H1 (cell line): ENCODE results near the gene CHRDL2. TPM values are rescaled to one million over a fixed set of nuclear protein-coding genes. Genes with fewer than 3 reads are reported as not detected.

Experiments
- CTCF ChIA-PET: fragments of 300-600 bp; sonication (Branson Sonifier 250); formaldehyde crosslinking; loops from one replicate; lab custom pipeline; 2021; ENCODE audit not compliant: partially characterized antibody; lab: Charles Lee
- POLR2A ChIA-PET: fragments of 300-600 bp; sonication (Branson Sonifier 250); formaldehyde crosslinking; loops from one replicate; lab custom pipeline; 2021; ENCODE audit warnings: inconsistent platforms; ENCODE audit not compliant: partially characterized antibody; lab: Charles Lee
- DNase-seq, 2 experiments: peaks; one replicate each; pipeline versions ENCODE4 v3.0.0 to v3.0.0-alpha.2; 2010 to 2022; ENCODE audit warnings: low spot score in 2 of 2, low read depth in 1 of 2, mixed read lengths in 1 of 2
- FAIRE-seq: peaks from 2 replicates; lab custom pipeline; 2011; peaks lifted over from hg19 to GRCh38; lab: Jason Lieb, UNC
- H2AFZ ChIP-seq: 2 replicates; pipeline ENCODE4 v1.8.1; 2012; ENCODE audit warnings: low read length, inconsistent platforms
- H2AK5ac ChIP-seq: 2 replicates; pipeline ENCODE4 v1.6.1; 2013; ENCODE audit warnings: low read depth, low read length
- H2BK120ac ChIP-seq: replicated peaks from 2 replicates; pipeline ENCODE3; 2013; ENCODE audit warnings: low read depth, low read length, inconsistent platforms
- H2BK12ac ChIP-seq: 2 replicates; pipeline ENCODE4 v1.6.1; 2013; ENCODE audit warnings: low read depth, low read length
- H2BK15ac ChIP-seq: 2 replicates; pipeline ENCODE4 v1.6.1; 2013; ENCODE audit warnings: low read length
- H2BK20ac ChIP-seq: 2 replicates; pipeline ENCODE4 v1.6.1; 2013; ENCODE audit warnings: low read length
- H2BK5ac ChIP-seq: 2 replicates; pipeline ENCODE4 v1.6.1; 2013; ENCODE audit warnings: low read depth, low read length
- H3K14ac ChIP-seq: 2 replicates; pipeline ENCODE4 v1.6.1; 2013; ENCODE audit warnings: inconsistent platforms; ENCODE audit not compliant: insufficient read length
- H3K18ac ChIP-seq: 2 replicates; pipeline ENCODE4 v1.6.1; 2013; ENCODE audit warnings: low read length; ENCODE audit errors: extremely low read depth
- H3K23ac ChIP-seq: 2 replicates; pipeline ENCODE4 v1.6.1; 2013; ENCODE audit warnings: inconsistent platforms; ENCODE audit not compliant: insufficient read length
- H3K23me2 ChIP-seq: 2 replicates; pipeline ENCODE4 v1.6.1; 2013; ENCODE audit warnings: low read depth, low read length
- H3K27ac ChIP-seq: 2 replicates; pipeline ENCODE4 v1.6.1; 2011; ENCODE audit warnings: low read depth, low read length, inconsistent platforms
- H3K27me3 ChIP-seq, 4 experiments: replicated peaks in 1 of 4; 1 replicate in 1 of 4; 2 replicates in 3 of 4; pipeline versions ENCODE4 v1.6.1 to v1.8.1; 2011 to 2013; ENCODE audit warnings: low read length in 3 of 4, mild to moderate bottlenecking in 3 of 4, inconsistent platforms in 2 of 4, mixed read lengths in 2 of 4, moderate library complexity in 1 of 4; ENCODE audit not compliant: control insufficient read depth in 3 of 4, insufficient read depth in 3 of 4; ENCODE audit errors: extremely low read depth in 1 of 4
- H3K36me3 ChIP-seq, 4 experiments: 2 replicates each; pipeline versions ENCODE4 v1.6.1 to v1.8.1; 2011 to 2013; ENCODE audit warnings: mild to moderate bottlenecking in 4 of 4, low read length in 3 of 4, moderate library complexity in 2 of 4, control low read depth in 1 of 4, inconsistent platforms in 1 of 4; ENCODE audit not compliant: insufficient read depth in 4 of 4, control insufficient read depth in 2 of 4
- H3K4ac ChIP-seq: replicated peaks from 2 replicates; pipeline ENCODE3; 2013; ENCODE audit warnings: low read length, low read depth, mixed read lengths, inconsistent platforms; ENCODE audit not compliant: insufficient read length
- H3K4me1 ChIP-seq, 4 experiments: replicated peaks in 1 of 4; 1 replicate in 1 of 4; 2 replicates in 3 of 4; pipeline versions ENCODE4 v1.6.1 to v1.8.1; 2011 to 2013; ENCODE audit warnings: low read length in 3 of 4, inconsistent platforms in 2 of 4, mixed read lengths in 1 of 4; ENCODE audit not compliant: insufficient read depth in 4 of 4, control insufficient read depth in 3 of 4
- H3K4me2 ChIP-seq, 2 experiments: 2 replicates each; pipeline versions ENCODE4 v1.6.1 to v1.8.1; 2011 to 2013; ENCODE audit warnings: low read depth in 2 of 2, low read length in 2 of 2, control low read depth in 1 of 2, inconsistent platforms in 1 of 2, mild to moderate bottlenecking in 1 of 2; ENCODE audit not compliant: insufficient read depth in 1 of 2
- H3K4me3 ChIP-seq, 4 experiments: fragments of 200-600, 300-600 bp in 1 of 4; sonication (generic), shearing (Covaris generic), sonication (Bioruptor Twin) in 1 of 4; 2 replicates each; pipeline versions ENCODE4 v1.5.1 to v1.8.1; 2011 to 2016; ENCODE audit warnings: low read length in 4 of 4, low read depth in 3 of 4, control low read depth in 2 of 4, inconsistent platforms in 2 of 4, mild to moderate bottlenecking in 2 of 4, mixed read lengths in 1 of 4, moderate library complexity in 1 of 4; ENCODE audit not compliant: insufficient read depth in 2 of 4; ENCODE audit errors: extremely low read depth in 1 of 4
- H3K56ac ChIP-seq: replicated peaks from 2 replicates; pipeline ENCODE3; 2013; ENCODE audit warnings: low read depth, mild to moderate bottlenecking, mixed read lengths, low read length, inconsistent platforms; ENCODE audit not compliant: insufficient read length
- H3K79me1 ChIP-seq: 2 replicates; pipeline ENCODE4 v1.6.1; 2013; ENCODE audit warnings: low read depth, low read length, control low read depth
- H3K79me2 ChIP-seq, 2 experiments: 2 replicates each; pipeline versions ENCODE4 v1.6.1 to v1.8.1; 2012 to 2013; ENCODE audit warnings: low read length in 2 of 2, mild to moderate bottlenecking in 2 of 2, inconsistent platforms in 1 of 2; ENCODE audit not compliant: insufficient read depth in 2 of 2, control insufficient read depth in 1 of 2
- H3K9ac ChIP-seq, 4 experiments: replicated peaks in 1 of 4; 1 replicate in 1 of 4; 2 replicates in 3 of 4; pipeline versions ENCODE4 v1.6.1 to v1.8.1; 2011 to 2013; ENCODE audit warnings: low read depth in 3 of 4, low read length in 3 of 4, control low read depth in 2 of 4, mild to moderate bottlenecking in 2 of 4, moderate library complexity in 2 of 4, inconsistent platforms in 1 of 4; ENCODE audit errors: extremely low read depth in 1 of 4
- H3K9me3 ChIP-seq, 2 experiments: 2 replicates each; pipeline versions ENCODE4 v1.6.1 to v1.8.1; 2012 to 2013; ENCODE audit warnings: mild to moderate bottlenecking in 2 of 2, moderate library complexity in 2 of 2, control low read depth in 1 of 2, inconsistent platforms in 1 of 2, low read depth in 1 of 2, low read length in 1 of 2, mixed read lengths in 1 of 2; ENCODE audit not compliant: insufficient read depth in 2 of 2
- H4K20me1 ChIP-seq, 2 experiments: replicated peaks in 1 of 2; 2 replicates each; pipeline versions ENCODE3 to v1.8.1; 2011 to 2013; ENCODE audit warnings: inconsistent platforms in 2 of 2, low read length in 2 of 2, mild to moderate bottlenecking in 1 of 2; ENCODE audit not compliant: insufficient read depth in 2 of 2, control insufficient read depth in 1 of 2
- H4K5ac ChIP-seq: 2 replicates; pipeline ENCODE4 v1.6.1; 2013; ENCODE audit warnings: low read length, low read depth, mixed read lengths, inconsistent platforms; ENCODE audit not compliant: insufficient read length
- H4K8ac ChIP-seq: 2 replicates; pipeline ENCODE4 v1.8.0; 2013; ENCODE audit warnings: mild to moderate bottlenecking, moderate library complexity, low read length, inconsistent platforms; ENCODE audit not compliant: insufficient read depth; ENCODE audit errors: extremely low read depth
- H4K91ac ChIP-seq: replicated peaks from 2 replicates; pipeline ENCODE3; 2013; ENCODE audit warnings: low read length, mixed read lengths, inconsistent platforms; ENCODE audit not compliant: insufficient read length
- BRCA1 ChIP-seq: IDR thresholded peaks from 2 replicates; pipeline ENCODE4 v1.6.1; 2012; ENCODE audit warnings: low read depth, low read length, improper control_type of control experiment
- CBX8 ChIP-seq: fragments of 300-800, 300-1000 bp; sonication (generic); IDR thresholded peaks from 2 replicates; pipeline ENCODE4 v1.7.1; 2016; ENCODE audit warnings: low read depth, low read length, borderline replicate concordance
- CEBPB ChIP-seq: IDR thresholded peaks from 2 replicates; pipeline ENCODE4 v1.6.1; 2012; ENCODE audit warnings: low read depth, low read length
- CHD2 ChIP-seq: IDR thresholded peaks from 2 replicates; pipeline ENCODE4 v1.6.1; 2012; ENCODE audit warnings: low read length, improper control_type of control experiment
- CREB1 ChIP-seq: IDR thresholded peaks from 2 replicates; pipeline ENCODE4 v1.6.1; 2012; ENCODE audit warnings: inconsistent platforms
- EGR1 ChIP-seq: IDR thresholded peaks from 2 replicates; pipeline ENCODE4 v1.6.1; 2011; ENCODE audit warnings: low read depth, low read length, borderline replicate concordance
- GABPA ChIP-seq: IDR thresholded peaks from 2 replicates; pipeline ENCODE4 v1.6.1; 2011; ENCODE audit warnings: mild to moderate bottlenecking, low read length, moderate library complexity, borderline replicate concordance; ENCODE audit not compliant: insufficient read depth
- KDM5A ChIP-seq: fragments of 200-600 bp; IDR thresholded peaks from 2 replicates; pipeline ENCODE4 v1.7.1; 2012; ENCODE audit warnings: mild to moderate bottlenecking, low read length, inconsistent platforms, mixed read lengths
- RBBP5 ChIP-seq: IDR thresholded peaks from 2 replicates; pipeline ENCODE4 v1.7.1; 2012; ENCODE audit warnings: low read depth, mild to moderate bottlenecking, inconsistent platforms, low read length, moderate library complexity, borderline replicate concordance
- RNF2 ChIP-seq: fragments of 200-900, 300-1000 bp; sonication (generic); IDR thresholded peaks from 2 replicates; pipeline ENCODE4 v1.7.1; 2016; ENCODE audit warnings: borderline replicate concordance, low read depth, mild to moderate bottlenecking, antibody characterized with exemption, low read length; ENCODE audit not compliant: poor library complexity, severe bottlenecking; ENCODE audit errors: missing control alignments
- TBP ChIP-seq: IDR thresholded peaks from 2 replicates; pipeline ENCODE4 v1.6.1; 2011; ENCODE audit warnings: low read depth, low read length, improper control_type of control experiment
- TEAD4 ChIP-seq: IDR thresholded peaks from 2 replicates; pipeline ENCODE4 v1.6.1; 2012; ENCODE audit warnings: low read depth, low read length, inconsistent platforms, mixed read lengths
- WGBS, 2 experiments: shearing (Covaris generic) in 1 of 2; methylation state at CpG; one replicate each; pipeline versions ENCODE4 v1.1.6 to v1.1.7; 2013 to 2015; ENCODE audit warnings: low lambda C conversion rate in 2 of 2, mixed read lengths in 2 of 2, inconsistent platforms in 1 of 2, low coverage in 1 of 2, missing lambda C conversion rate in 1 of 2; ENCODE audit not compliant: insufficient replicate concordance in 2 of 2, insufficient coverage in 1 of 2, insufficient read length in 1 of 2; ENCODE audit errors: extremely low coverage in 1 of 2, missing lambda C conversion rate in 1 of 2; 5-methylcytosine and 5-hydroxymethylcytosine counted together
- polyA plus RNA-seq, 7 experiments: library from polyadenylated mRNA; depleted of rRNA in 3 of 7; stranded (reverse) in 5 of 7; unstranded in 2 of 7; fragments of >200 nt in 5 of 7; fragments of 200-250 nt in 2 of 7; gene quantifications; 1 replicate in 5 of 7; 2 replicates in 1 of 7; 4 replicates in 1 of 7; pipeline versions ENCODE4 v1.2.1 to v1.2.3, GENCODE V29; 2011 to 2013; ENCODE audit warnings: missing spikeins in 2 of 7, mixed read lengths in 2 of 7
- total RNA-seq: library from RNA; stranded (reverse); fragmentation: NEBNext Ultra II Directional; extraction: Animal tissue kit (Norgen Biotek cat#: 25700); gene quantifications from 2 replicates; pipeline ENCODE4 v1.2.1, GENCODE V29; 2021
- TF ChIP-seq, protein P1 (sequence below): IDR thresholded peaks from 2 replicates; pipeline ENCODE4 v1.6.1; 2012; ENCODE audit warnings: low read length, inconsistent platforms

CHRDL2 gene
- total and polyA plus RNA-seq, 2 of the 8 experiments (the other 6 are each of a cell fraction or from before 2014, with no cell fraction given), result 0.26 to 0.48 TPM

DNA sequence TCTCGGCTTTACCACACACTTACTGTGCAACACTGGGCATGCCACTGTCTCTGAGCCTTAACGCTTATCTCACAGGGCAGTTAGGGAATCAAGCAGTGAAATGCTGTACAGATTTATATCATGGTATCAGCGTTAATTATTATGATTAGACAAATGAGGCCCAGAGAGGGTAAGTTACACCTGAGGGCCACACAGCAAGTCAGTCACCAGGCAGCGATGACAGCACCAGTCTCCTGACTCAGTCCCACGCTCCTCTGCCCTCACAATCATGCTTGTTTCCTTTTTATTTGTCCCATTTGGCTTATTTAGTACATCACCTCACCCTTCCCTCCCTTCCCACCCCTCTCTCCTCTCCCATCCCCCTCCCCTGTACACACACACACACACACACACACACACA lies 12.2 kb downstream of the CHRDL2 start:
- no peaks in the 10 kb centered on the region for H3K79me2 ChIP-seq
- POLR2A ChIA-PET, result no interaction called here
- H3K14ac ChIP-seq, result no peak overlapping the region
- H3K56ac ChIP-seq, result no peak overlapping the region
- no peak overlapping the region for H2BK15ac ChIP-seq
- no peak overlapping the region for H3K4me2 ChIP-seq
- no peak overlapping the region for H2BK120ac ChIP-seq
- H3K79me1 ChIP-seq, result no peaks in the 10 kb centered on the region
- no peaks in the 10 kb centered on the region; the same call in 1 of the 2 replicates for H3K23me2 ChIP-seq
- no peak overlapping the region for H4K91ac ChIP-seq
- H2BK20ac ChIP-seq, result no peak overlapping the region
- no peak overlapping the region for H2BK12ac ChIP-seq
- H3K27ac ChIP-seq, result no peak overlapping the region
- H3K9me3 ChIP-seq, result no peaks in the 10 kb centered on the region
- 94% methylated on average over 5 of the region's 5 CpGs; no CpG with 5 or more reads in 1 of the 2 experiments for WGBS, 2 experiments
- CTCF ChIA-PET, result interaction anchor here (12.8 kb wide), 1 partner anchor 18 kb away, joined by 348 read pairs; no protein-coding TSS in a partner anchor
- H3K9ac ChIP-seq, result no peak overlapping the region
- H2AFZ ChIP-seq, result no peak overlapping the region
- no peak overlapping the region for H2AK5ac ChIP-seq
- no peak overlapping the region for H3K4ac ChIP-seq
- H3K27me3 ChIP-seq, result no peaks in the 10 kb centered on the region
- no peak overlapping the region for H2BK5ac ChIP-seq
- H4K8ac ChIP-seq, result no peak overlapping the region
- no peak overlapping the region for H3K18ac ChIP-seq
- no peak for DNase-seq
- H3K4me1 ChIP-seq, result peaks cover 0 to 11% (median 2%) of the 10 kb centered on the region in 4 experiments; a peak in 5 of 7 replicates
- H3K36me3 ChIP-seq, result no peaks in the 10 kb centered on the region
- H4K20me1 ChIP-seq, result no peaks in the 10 kb centered on the region
- H3K23ac ChIP-seq, result no peak overlapping the region
- H3K4me3 ChIP-seq, result no peak overlapping the region
- no peak for FAIRE-seq
- H4K5ac ChIP-seq, result no peak overlapping the region
- no peak for TF ChIP-seq GABPA
- TF ChIP-seq CHD2, result no peak
- no peak for TF ChIP-seq CEBPB
- TF ChIP-seq KDM5A, result no peak
- TF ChIP-seq RBBP5, result no peak
- no peak for TF ChIP-seq TBP
- no peak for TF ChIP-seq TEAD4
- no peak for TF ChIP-seq CREB1
- no peak for TF ChIP-seq BRCA1
- no peak for TF ChIP-seq CBX8
- TF ChIP-seq RNF2, result no peak
- TF ChIP-seq, protein P1, sequence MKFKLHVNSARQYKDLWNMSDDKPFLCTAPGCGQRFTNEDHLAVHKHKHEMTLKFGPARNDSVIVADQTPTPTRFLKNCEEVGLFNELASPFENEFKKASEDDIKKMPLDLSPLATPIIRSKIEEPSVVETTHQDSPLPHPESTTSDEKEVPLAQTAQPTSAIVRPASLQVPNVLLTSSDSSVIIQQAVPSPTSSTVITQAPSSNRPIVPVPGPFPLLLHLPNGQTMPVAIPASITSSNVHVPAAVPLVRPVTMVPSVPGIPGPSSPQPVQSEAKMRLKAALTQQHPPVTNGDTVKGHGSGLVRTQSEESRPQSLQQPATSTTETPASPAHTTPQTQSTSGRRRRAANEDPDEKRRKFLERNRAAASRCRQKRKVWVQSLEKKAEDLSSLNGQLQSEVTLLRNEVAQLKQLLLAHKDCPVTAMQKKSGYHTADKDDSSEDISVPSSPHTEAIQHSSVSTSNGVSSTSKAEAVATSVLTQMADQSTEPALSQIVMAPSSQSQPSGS, result no peak
- TF ChIP-seq EGR1, result no peak
